ENCODE results near the gene MST1. TPM values are rescaled to one million over a fixed set of nuclear protein-coding genes. Genes with fewer than 3 reads are reported as not detected.

Gene MST1
- total and polyA plus RNA-seq, 2 experiments from 2014 or later = 116 to 158 TPM

GRCh38 chr3:49649576-49649975, 39.7 kb downstream of the MST1 start:
- no peak for DNase-seq (ENCODE audit: low spot score)
- no peaks in the 10 kb centered on the region for H3K27me3 ChIP-seq
- no peaks in the 10 kb centered on the region for H3K9me2 ChIP-seq (replicated peaks; ENCODE audit: insufficient read depth)
- 90% methylated on average over 1 of the region's 1 CpG for WGBS (ENCODE audit: low lambda C conversion rate, missing lambda C conversion rate)
- no peaks in the 10 kb centered on the region for H3K9me3 ChIP-seq (ENCODE audit: low read depth)
- TF ChIP-seq, protein P1, sequence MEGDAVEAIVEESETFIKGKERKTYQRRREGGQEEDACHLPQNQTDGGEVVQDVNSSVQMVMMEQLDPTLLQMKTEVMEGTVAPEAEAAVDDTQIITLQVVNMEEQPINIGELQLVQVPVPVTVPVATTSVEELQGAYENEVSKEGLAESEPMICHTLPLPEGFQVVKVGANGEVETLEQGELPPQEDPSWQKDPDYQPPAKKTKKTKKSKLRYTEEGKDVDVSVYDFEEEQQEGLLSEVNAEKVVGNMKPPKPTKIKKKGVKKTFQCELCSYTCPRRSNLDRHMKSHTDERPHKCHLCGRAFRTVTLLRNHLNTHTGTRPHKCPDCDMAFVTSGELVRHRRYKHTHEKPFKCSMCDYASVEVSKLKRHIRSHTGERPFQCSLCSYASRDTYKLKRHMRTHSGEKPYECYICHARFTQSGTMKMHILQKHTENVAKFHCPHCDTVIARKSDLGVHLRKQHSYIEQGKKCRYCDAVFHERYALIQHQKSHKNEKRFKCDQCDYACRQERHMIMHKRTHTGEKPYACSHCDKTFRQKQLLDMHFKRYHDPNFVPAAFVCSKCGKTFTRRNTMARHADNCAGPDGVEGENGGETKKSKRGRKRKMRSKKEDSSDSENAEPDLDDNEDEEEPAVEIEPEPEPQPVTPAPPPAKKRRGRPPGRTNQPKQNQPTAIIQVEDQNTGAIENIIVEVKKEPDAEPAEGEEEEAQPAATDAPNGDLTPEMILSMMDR (IDR thresholded peaks at IDR 0.05; ENCODE audit: poor library complexity) = no peak
- TF ChIP-seq EZH2 (IDR thresholded peaks at IDR 0.05; ENCODE audit: borderline replicate concordance) = no peak
- no peak for TF ChIP-seq EZH2phosphoT487 (IDR thresholded peaks at IDR 0.05; ENCODE audit: low read depth, severe bottlenecking, unreplicated experiment)
- peaks cover 4% of the 10 kb centered on the region for H3K4me1 ChIP-seq (ENCODE audit: insufficient read depth)
- no peak overlapping the region for H3K27ac ChIP-seq
- no peaks in the 10 kb centered on the region for H3K79me2 ChIP-seq
- H3K4me2 ChIP-seq = no peak overlapping the region
- no peaks in the 10 kb centered on the region for H4K20me1 ChIP-seq (ENCODE audit: insufficient read depth, poor library complexity, severe bottlenecking)
- H3K36me3 ChIP-seq (replicated peaks; ENCODE audit: insufficient read depth, low read depth) = no peaks in the 10 kb centered on the region
- no peak overlapping the region for H3K4me3 ChIP-seq
- H2AFZ ChIP-seq = no peak overlapping the region

DNA sequence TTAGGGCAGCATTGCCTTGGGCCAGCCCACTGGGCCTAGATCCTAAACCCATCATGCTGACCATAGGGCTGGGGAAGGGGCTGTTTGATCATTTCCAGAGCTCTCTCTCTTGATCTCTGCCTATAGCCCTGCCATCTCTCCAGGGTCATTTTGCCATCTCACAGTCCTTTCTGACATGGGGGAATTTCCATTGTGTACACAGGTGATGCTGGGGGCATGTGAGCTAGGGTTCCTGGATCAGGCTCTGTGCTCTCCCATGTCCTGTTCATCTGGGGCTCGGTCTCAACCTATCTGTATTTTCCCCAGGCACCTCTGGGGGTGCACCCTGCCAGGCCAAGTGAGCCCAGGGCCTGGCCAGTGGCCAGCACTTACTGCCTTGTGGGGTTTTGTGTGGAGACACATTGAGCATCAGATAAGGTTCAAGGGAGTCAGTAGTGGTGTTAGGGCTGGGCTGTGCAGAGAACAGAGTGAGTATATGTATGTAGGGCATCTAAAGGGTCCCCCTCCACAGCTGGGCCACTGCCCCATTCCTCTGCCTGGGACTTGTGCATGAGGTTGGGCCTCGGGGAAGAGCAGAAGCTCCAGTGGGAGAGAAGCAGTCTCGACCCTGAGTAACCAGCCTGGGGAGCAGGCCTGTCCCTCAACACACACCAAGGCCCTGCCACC, 40.8 kb downstream of the MST1 start:
- Histone ChIP-seq H2AFZ (no peak overlapping the region), H3K27me3 (no peaks in the 10 kb centered on the region), H3K36me3 (replicated peaks; ENCODE audit: insufficient read depth, low read depth) (no peaks in the 10 kb centered on the region), H3K4me3 (no peak overlapping the region), H3K79me2 (no peaks in the 10 kb centered on the region), H3K4me1 (ENCODE audit: insufficient read depth) (peaks cover 4% of the 10 kb centered on the region), H3K27ac (no peak overlapping the region), H3K4me2 (no peak overlapping the region), H3K9me3 (ENCODE audit: low read depth) (no peaks in the 10 kb centered on the region), H3K9me2 (replicated peaks; ENCODE audit: insufficient read depth) (no peaks in the 10 kb centered on the region), H4K20me1 (ENCODE audit: insufficient read depth, poor library complexity, severe bottlenecking) (no peaks in the 10 kb centered on the region)
- no peak for DNase-seq (ENCODE audit: low spot score)
- TF ChIP-seq EZH2 (IDR thresholded peaks at IDR 0.05; ENCODE audit: borderline replicate concordance) (no peak), EZH2phosphoT487 (IDR thresholded peaks at IDR 0.05; ENCODE audit: low read depth, severe bottlenecking, unreplicated experiment) (no peak)
- TF ChIP-seq, protein P1 (IDR thresholded peaks at IDR 0.05; ENCODE audit: poor library complexity) = no peak
- WGBS (ENCODE audit: low lambda C conversion rate, missing lambda C conversion rate) = 74% methylated on average over 3 of the region's 3 CpGs

GRCh38 chr3:49647741-49648140, 41.5 kb downstream of the MST1 start:
- Histone ChIP-seq H3K4me1 (ENCODE audit: insufficient read depth) (peaks cover 4% of the 10 kb centered on the region), H3K9me3 (ENCODE audit: low read depth) (no peaks in the 10 kb centered on the region)

More at GRCh38 chr3:49647741-49648140, 41.5 kb downstream of the MST1 start:
- no peak overlapping the region for H3K27ac ChIP-seq
- H3K4me3 ChIP-seq = no peak overlapping the region
- H3K9me2 ChIP-seq (replicated peaks; ENCODE audit: insufficient read depth) = no peaks in the 10 kb centered on the region
- no peak overlapping the region for H3K4me2 ChIP-seq
- peak; percentile 40 for DNase-seq (ENCODE audit: low spot score)
- no peaks in the 10 kb centered on the region for H3K79me2 ChIP-seq
- H3K36me3 ChIP-seq (replicated peaks; ENCODE audit: insufficient read depth, low read depth) = no peaks in the 10 kb centered on the region
- WGBS (ENCODE audit: low lambda C conversion rate, missing lambda C conversion rate) = 70% methylated on average over 2 of the region's 2 CpGs
- TF ChIP-seq, protein P1 (IDR thresholded peaks at IDR 0.05; ENCODE audit: poor library complexity) = no peak
- no peak for TF ChIP-seq EZH2phosphoT487 (IDR thresholded peaks at IDR 0.05; ENCODE audit: low read depth, severe bottlenecking, unreplicated experiment)
- no peak for TF ChIP-seq EZH2 (IDR thresholded peaks at IDR 0.05; ENCODE audit: borderline replicate concordance)
- no peaks in the 10 kb centered on the region for H3K27me3 ChIP-seq
- H4K20me1 ChIP-seq (ENCODE audit: insufficient read depth, poor library complexity, severe bottlenecking) = no peaks in the 10 kb centered on the region
- H2AFZ ChIP-seq = no peak overlapping the region
